ENCODE measurements around the gene TTC7B.
A peak's percentile ranks its signal among the peaks of the same experiment; 100 is the strongest.

TTC7B gene

GRCh38 chr14:90740946-90741681 is 75.1 kb downstream of the TTC7B start:
- DNase-seq, result no peak

GRCh38 chr14:90740081-90740480 is 76.1 kb downstream of the TTC7B start:
- DNase-seq, result no peak

- DNase-seq, result no peak
These were observed 76.7 kb downstream of the TTC7B start for GRCh38 chr14:90739318-90740068.

GRCh38 chr14:90733139-90733808 is 83.0 kb downstream of the TTC7B start:
- DNase-seq, result peak in 8 of 14 donors; percentile 13 to 63 (median 50)

- DNase-seq, result no peak
These were observed 83.5 kb downstream of the TTC7B start for GRCh38 chr14:90732718-90733117.

- DNase-seq, result no peak
These were observed 84.1 kb downstream of the TTC7B start for GRCh38 chr14:90732139-90732538.

- DNase-seq, result no peak
These were observed 84.7 kb downstream of the TTC7B start for GRCh38 chr14:90731487-90731886.

GRCh38 chr14:90730206-90730766 is 85.9 kb downstream of the TTC7B start:
- peak in 2 of 14 donors; percentile 21 to 73 for DNase-seq

GRCh38 chr14:90728951-90729350 is 87.3 kb downstream of the TTC7B start:
- peak in 1 of 14 donors; percentile 8 for DNase-seq

- DNase-seq, result peak in 6 of 14 donors; percentile 53 to 79 (median 68)
These were observed 89.1 kb downstream of the TTC7B start for GRCh38 chr14:90727082-90727481.

- DNase-seq, result peak in 11 of 14 donors; percentile 32 to 88 (median 66)
These were observed 89.6 kb downstream of the TTC7B start for GRCh38 chr14:90726656-90727055.

- DNase-seq, result no peak
These were observed 91.4 kb downstream of the TTC7B start for GRCh38 chr14:90724866-90725265.

- DNase-seq, result no peak
These were observed 93.6 kb downstream of the TTC7B start for GRCh38 chr14:90722590-90722989.

GRCh38 chr14:90721619-90722305 is 94.5 kb downstream of the TTC7B start:
- no peak for DNase-seq

GRCh38 chr14:90720832-90721231 is 95.4 kb downstream of the TTC7B start:
- no peak for DNase-seq

- DNase-seq, result peak in 5 of 14 donors; percentile 16 to 69 (median 31)
These were observed 95.9 kb downstream of the TTC7B start for GRCh38 chr14:90720336-90720735.

- DNase-seq, result no peak
These were observed 98.3 kb downstream of the TTC7B start for GRCh38 chr14:90717916-90718315.

GRCh38 chr14:90715993-90716392 is 100.2 kb downstream of the TTC7B start:
- DNase-seq, result no peak

GRCh38 chr14:90715495-90715894 is 100.7 kb downstream of the TTC7B start:
- no peak for DNase-seq

- no peak for DNase-seq
These were observed 101.4 kb downstream of the TTC7B start for GRCh38 chr14:90714811-90715210.

- no peak for DNase-seq
These were observed 111.4 kb downstream of the TTC7B start for GRCh38 chr14:90704738-90705392.

Measured in C1 segment of cervical spinal cord (tissue), 14 donors.